HFFc6 (cell line): ENCODE measurements around the gene F12. TPM values are rescaled to one million over a fixed set of nuclear protein-coding genes. Genes with fewer than 3 reads are reported as not detected.

Source experiments
- DNase-seq: peaks from one replicate; pipeline ENCODE4 v3.0.0-alpha.2; 2018
- H3K27ac Mint-ChIP-seq: 2 replicates; pipeline ENCODE4 v1.8.0; 2020; ENCODE audit warnings: mild to moderate bottlenecking, mixed read lengths
- H3K27me3 Mint-ChIP-seq: 2 replicates; pipeline ENCODE4 v1.8.0; 2021; ENCODE audit warnings: mild to moderate bottlenecking, moderate library complexity, mixed read lengths; ENCODE audit not compliant: insufficient read depth
- H3K36me3 Mint-ChIP-seq: 2 replicates; pipeline ENCODE4 v1.8.0; 2021; ENCODE audit warnings: low read depth, mixed read lengths
- H3K4me1 Mint-ChIP-seq: 2 replicates; pipeline ENCODE4 v1.8.0; 2020; ENCODE audit warnings: low read depth, mixed read lengths
- H3K4me3 Mint-ChIP-seq: 2 replicates; pipeline ENCODE4 v1.8.0; 2020; ENCODE audit warnings: mild to moderate bottlenecking, moderate library complexity, mixed read lengths
- H3K9me3 Mint-ChIP-seq: 2 replicates; pipeline ENCODE4 v1.8.0; 2020; ENCODE audit warnings: mild to moderate bottlenecking, mixed read lengths
- long read RNA-seq: library from polyadenylated mRNA; unstranded; transcript quantifications from one replicate; pipeline ENCODE4 v2.0.0, GENCODE V29; 2019
- total RNA-seq, 6 experiments: library from RNA; stranded (reverse); fragmentation: NEBNext Ultra II Directional; extraction: Animal tissue kit (Norgen Biotek cat#: 25700); gene quantifications; 2 replicates in 1 of 6; 3 replicates in 5 of 6; pipeline ENCODE4 v1.2.3, GENCODE V29; 2021
- TF ChIP-seq, protein P1 (sequence below): fragments of 200-600 bp; sonication (generic); IDR thresholded peaks from 2 replicates; pipeline ENCODE4 v1.5.0; 2021; ENCODE audit warnings: antibody characterized with exemption, mild to moderate bottlenecking

The F12 gene
- total RNA-seq, result 1 to 10 TPM in 1 of 6 experiments, under 1 TPM in 5; 0.63 to 1.2 (median 0.87) TPM
- long read RNA-seq, result 0 reads

DNA sequence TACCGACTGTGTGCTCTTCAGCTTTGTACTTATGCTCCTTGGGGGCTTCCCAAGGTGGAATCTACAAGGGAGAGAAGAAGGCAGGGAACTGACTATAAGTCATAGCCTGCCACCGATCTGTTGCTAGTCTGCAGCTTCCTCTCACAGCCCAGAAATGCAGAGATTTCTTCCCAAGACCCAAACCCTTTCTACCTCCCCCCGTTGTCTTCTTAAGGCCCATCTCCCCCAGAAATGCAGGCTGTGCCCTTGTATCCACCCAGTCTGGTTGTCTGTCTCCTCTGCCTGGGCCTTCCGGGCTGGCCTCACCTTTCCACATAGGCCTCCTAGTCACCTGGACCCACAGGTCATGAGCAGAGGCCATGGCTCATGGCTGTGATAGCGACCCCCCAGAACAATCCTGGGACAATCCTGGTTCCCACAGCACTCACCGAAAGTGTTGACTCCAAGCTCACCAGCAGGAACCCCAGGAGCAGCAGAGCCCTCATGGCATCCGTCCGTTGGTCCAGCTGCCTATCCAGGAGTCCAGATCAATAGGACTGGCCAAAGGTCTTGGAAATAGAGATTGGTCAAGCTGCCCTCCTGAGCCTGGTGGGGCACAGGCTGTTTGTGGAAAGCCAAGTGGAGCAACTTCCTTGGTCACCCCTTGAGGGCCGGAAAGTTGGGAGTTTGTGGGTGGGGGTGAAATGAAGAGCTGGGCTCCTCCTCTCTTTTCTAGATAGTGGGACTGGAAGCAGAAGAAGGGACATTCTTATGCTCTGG is at the start of gene F12:
TSS of gene F12 (minus strand) at position 522 of the 759 bp plus-strand sequence. CDS start at position 485, 37 bp downstream.
- H3K27me3 Mint-ChIP-seq, result peaks cover 21% of the 10 kb centered on the region; the same call in 1 of the 2 replicates
- DNase-seq, result no peak
- no peak within 1 kb of the TSS for H3K27ac Mint-ChIP-seq
- H3K36me3 Mint-ChIP-seq, result no peaks in the 10 kb centered on the region
- no peak within 1 kb of the TSS for H3K4me3 Mint-ChIP-seq
- H3K4me1 Mint-ChIP-seq, result 0 out of 2 replicates have a peak, but pooled peaks cover 7% of the 10 kb centered on the region
- TF ChIP-seq, protein P1, sequence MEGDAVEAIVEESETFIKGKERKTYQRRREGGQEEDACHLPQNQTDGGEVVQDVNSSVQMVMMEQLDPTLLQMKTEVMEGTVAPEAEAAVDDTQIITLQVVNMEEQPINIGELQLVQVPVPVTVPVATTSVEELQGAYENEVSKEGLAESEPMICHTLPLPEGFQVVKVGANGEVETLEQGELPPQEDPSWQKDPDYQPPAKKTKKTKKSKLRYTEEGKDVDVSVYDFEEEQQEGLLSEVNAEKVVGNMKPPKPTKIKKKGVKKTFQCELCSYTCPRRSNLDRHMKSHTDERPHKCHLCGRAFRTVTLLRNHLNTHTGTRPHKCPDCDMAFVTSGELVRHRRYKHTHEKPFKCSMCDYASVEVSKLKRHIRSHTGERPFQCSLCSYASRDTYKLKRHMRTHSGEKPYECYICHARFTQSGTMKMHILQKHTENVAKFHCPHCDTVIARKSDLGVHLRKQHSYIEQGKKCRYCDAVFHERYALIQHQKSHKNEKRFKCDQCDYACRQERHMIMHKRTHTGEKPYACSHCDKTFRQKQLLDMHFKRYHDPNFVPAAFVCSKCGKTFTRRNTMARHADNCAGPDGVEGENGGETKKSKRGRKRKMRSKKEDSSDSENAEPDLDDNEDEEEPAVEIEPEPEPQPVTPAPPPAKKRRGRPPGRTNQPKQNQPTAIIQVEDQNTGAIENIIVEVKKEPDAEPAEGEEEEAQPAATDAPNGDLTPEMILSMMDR, result no peak
- H3K9me3 Mint-ChIP-seq, result no peaks in the 10 kb centered on the region

GRCh38 chr5:177458912-177459350 is 49.6 kb upstream of the F12 start:
- H3K27ac Mint-ChIP-seq, result peak overlapping the region; percentile 84
- TF ChIP-seq, protein P1, result no peak
- peaks cover 27% of the 10 kb centered on the region for H3K36me3 Mint-ChIP-seq

GRCh38 chr5:177457852-177458681 is 48.7 kb upstream of the F12 start:
- no peak overlapping the region for H3K4me3 Mint-ChIP-seq
- peaks cover 20% of the 10 kb centered on the region for H3K36me3 Mint-ChIP-seq
- peaks cover 19% of the 10 kb centered on the region for H3K27me3 Mint-ChIP-seq
- peaks cover 16% of the 10 kb centered on the region for H3K4me1 Mint-ChIP-seq
- H3K9me3 Mint-ChIP-seq, result no peaks in the 10 kb centered on the region; the same call in 1 of the 2 replicates
- DNase-seq, result no peak
- H3K27ac Mint-ChIP-seq, result peak overlapping the region; percentile 84
- TF ChIP-seq, protein P1, result no peak; the same call in 1 of the 2 replicates

More at GRCh38 chr5:177458912-177459350, 49.6 kb upstream of the F12 start:
- peaks cover 14% of the 10 kb centered on the region for H3K27me3 Mint-ChIP-seq
- peak; percentile 68 for DNase-seq
- H3K4me3 Mint-ChIP-seq, result no peak overlapping the region
- no peaks in the 10 kb centered on the region for H3K9me3 Mint-ChIP-seq
- H3K4me1 Mint-ChIP-seq, result peaks cover 16% of the 10 kb centered on the region

- Mint-ChIP-seq H3K27me3 (peaks cover 20% of the 10 kb centered on the region), H3K36me3 (peaks cover 20% of the 10 kb centered on the region), H3K9me3 (no peaks in the 10 kb centered on the region; the same call in 1 of the 2 replicates), H3K4me1 (peaks cover 16% of the 10 kb centered on the region), H3K4me3 (peak overlapping the region; percentile 64), H3K27ac (peak overlapping the region; percentile 84)
- DNase-seq, result peak; percentile 97
- TF ChIP-seq, protein P1, result peak; percentile 81
Observed at GRCh38 chr5:177456976-177457851, 47.9 kb upstream of the F12 start.

GRCh38 chr5:177456591-177456964 is 47.2 kb upstream of the F12 start:
- TF ChIP-seq, protein P1, result peak; percentile 70
- no peak for DNase-seq
- peaks cover 16% of the 10 kb centered on the region for H3K4me1 Mint-ChIP-seq
- H3K4me3 Mint-ChIP-seq, result peak overlapping the region; percentile 45
- H3K27me3 Mint-ChIP-seq, result peaks cover 20% of the 10 kb centered on the region
- no peaks in the 10 kb centered on the region; the same call in 1 of the 2 replicates for H3K9me3 Mint-ChIP-seq
- peak overlapping the region; percentile 72 for H3K27ac Mint-ChIP-seq
- H3K36me3 Mint-ChIP-seq, result peaks cover 18% of the 10 kb centered on the region
